Left colon (tissue), 2 donors: ENCODE data around the gene TAC4. TPM values are rescaled to one million over a fixed set of nuclear protein-coding genes. Genes with fewer than 3 reads are reported as not detected.
A peak's percentile ranks its signal among the peaks of the same experiment; 100 is the strongest.

ENCODE experiments used
- ATAC-seq: fragments of 200-7000 bp; cut with Tn5 transposase; one replicate; pipeline ENCODE4 v1.9.1; 2020; ENCODE audit warnings: mild to moderate bottlenecking, moderate library complexity
- DNase-seq, 2 donors: peaks; one replicate each; pipeline ENCODE4 v3.0.0-alpha.2; 2020
- intact Hi-C, 2 donors: fragments of 100-400 bp; cut with DNase I in 1 of 2; cut with micrococcal nuclease in 1 of 2; formaldehyde crosslinking; loops; one replicate each; pipeline versions ENCODE4 v1.11.2 to v1.14.0; 2022; cut with DNase I, micrococcal nuclease
- total RNA-seq, 2 donors: library from RNA; stranded (reverse); fragmentation: NEBNext Ultra II Directional; extraction: Animal tissue kit (Norgen Biotek cat#: 25700); gene quantifications; one replicate each; pipeline ENCODE4 v1.2.1, GENCODE V29; 2021
- donor health status: DM: no; HTN: no; CAD: no.
- donor health status: DM: yes; HTN: yes; CAD: no.

Gene TAC4
- total RNA-seq, 2 donors from 2014 or later: not detected

DNA sequence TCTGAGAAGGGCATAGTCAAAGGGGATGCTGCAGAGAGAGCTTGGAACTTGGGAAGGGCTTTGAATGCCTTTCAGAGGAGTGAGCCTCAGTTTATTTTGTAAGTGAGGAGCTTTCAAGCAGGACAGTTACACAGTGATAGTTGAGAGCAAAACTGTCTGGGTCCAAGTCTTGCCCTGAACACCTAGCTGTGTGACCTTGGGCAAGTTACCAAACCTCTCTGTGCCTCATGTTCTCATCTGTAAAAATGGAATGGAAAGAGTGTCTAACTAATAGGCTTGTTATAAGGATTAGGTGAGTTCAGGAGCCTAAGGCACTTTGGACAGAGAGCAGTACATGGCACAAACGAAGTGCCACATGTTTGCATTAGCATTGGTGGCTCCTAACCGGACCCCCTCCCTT is 27.0 kb upstream of the TAC4 start:
- ATAC-seq (no peak), DNase-seq (no peak)
- intact Hi-C loops: loop anchor here in 1 of 2 donors (5.0 kb wide), 1 partner anchor 122 kb away; the partner anchor contains the start of gene DLX3

DNA sequence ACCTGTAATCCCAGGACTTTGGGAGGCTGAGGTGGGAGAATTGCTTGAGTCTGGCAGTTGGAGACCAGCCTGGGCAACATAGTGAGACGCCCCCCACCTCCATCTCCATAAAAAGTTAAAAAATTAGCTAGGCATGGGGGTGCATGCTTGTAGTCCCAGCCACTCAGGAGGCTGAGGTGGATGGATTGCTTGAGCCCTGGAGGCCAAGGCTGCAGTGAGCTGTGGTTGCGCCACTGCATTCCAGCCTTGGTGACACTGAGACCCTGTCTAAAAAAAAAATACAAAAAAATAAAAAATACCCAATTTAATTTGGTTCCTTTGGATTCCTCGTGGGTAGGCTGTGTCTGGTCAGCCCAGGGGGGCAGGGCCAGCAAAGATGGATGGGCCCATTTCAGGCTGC is 26.1 kb upstream of the TAC4 start:
- no peak for ATAC-seq
- intact Hi-C loops: no loop called here
- DNase-seq: no peak

GRCh38 chr17:49873466-49873865 is 25.6 kb upstream of the TAC4 start:
- ATAC-seq: no peak
- no peak for DNase-seq
- intact Hi-C loops: no loop called here

DNA sequence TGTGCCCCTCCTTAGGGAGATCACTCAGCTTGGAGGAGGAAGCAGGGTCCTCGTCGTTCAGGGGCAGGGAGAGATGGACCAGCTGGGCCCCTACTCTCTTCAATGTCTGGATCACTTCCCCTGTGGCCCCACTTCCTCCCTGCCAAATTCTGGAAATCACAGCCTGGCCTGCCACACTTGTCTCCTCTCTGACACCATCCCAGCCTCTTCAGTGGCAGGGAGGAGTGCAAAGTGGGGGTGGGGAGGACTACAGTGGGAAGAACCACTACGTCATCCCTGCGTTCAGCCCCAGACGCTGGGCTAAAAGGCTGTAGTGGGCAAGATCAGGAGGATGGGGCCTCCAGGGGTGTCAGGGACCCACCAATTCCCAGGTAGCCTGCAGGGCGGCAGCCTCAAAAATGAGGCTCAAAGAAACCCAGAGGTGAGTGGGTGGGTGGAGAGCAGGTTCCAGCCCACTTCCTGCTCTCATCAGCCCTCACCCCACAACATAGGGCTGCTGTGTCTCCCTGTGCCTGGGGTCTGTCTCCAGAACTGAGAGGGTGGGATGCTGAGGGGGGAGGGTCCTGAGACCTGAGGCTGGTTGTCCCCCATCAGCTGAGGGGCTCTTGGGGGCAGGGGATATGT is 25.0 kb upstream of the TAC4 start:
- ATAC-seq: no peak
- DNase-seq: no peak
- intact Hi-C loops: no loop called here

DNA sequence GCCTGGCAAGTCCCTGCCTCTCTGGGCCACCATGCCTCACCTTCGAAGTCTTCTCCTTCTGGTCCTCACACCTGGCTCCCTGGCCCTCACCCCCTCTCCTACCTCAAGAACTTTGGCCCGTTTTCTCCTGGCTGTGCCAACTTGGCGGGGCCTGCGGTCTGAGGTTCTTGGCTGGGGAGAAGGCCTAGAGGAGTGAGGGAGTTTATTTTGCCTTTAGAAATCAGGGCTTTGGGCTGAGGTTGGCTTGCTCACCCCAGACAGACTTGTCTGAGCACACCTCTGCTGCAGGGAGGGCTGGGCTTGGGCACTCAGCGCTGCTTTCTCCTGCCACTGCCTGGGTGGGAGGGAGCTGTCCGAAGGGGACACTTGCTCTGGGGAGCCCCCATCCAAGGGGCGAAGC is 23.3 kb upstream of the TAC4 start:
- intact Hi-C loops: no loop called here
- ATAC-seq (no peak), DNase-seq (no peak)

GRCh38 chr17:49870298-49870697 is 22.4 kb upstream of the TAC4 start:
- intact Hi-C loops: no loop called here
- ATAC-seq: no peak
- no peak for DNase-seq

GRCh38 chr17:49869038-49869374 is 21.1 kb upstream of the TAC4 start:
- intact Hi-C loops: no loop called here
- ATAC-seq: no peak
- no peak for DNase-seq

GRCh38 chr17:49866882-49867413 is 19.1 kb upstream of the TAC4 start:
- DNase-seq: no peak
- no peak for ATAC-seq
- intact Hi-C loops: no loop called here

DNA sequence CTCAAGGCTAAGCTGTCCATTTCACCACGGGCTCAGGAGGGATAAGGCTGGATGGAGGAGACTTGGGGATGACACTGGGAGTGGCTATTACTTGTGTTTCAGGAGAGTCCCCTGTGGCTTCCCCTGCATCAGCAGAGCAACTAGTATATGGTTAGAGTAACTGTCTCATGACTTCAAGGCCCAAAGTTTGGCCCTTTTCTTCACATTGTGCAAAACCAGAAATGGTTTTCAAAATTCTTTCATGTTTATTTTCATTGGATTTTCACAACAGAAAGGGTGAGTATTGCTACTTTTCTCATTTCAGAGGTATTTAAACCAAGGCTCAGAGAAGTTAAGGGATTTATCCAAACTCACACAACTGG is 18.1 kb upstream of the TAC4 start:
- DNase-seq (no peak), ATAC-seq (no peak)
- intact Hi-C loops: no loop called here

DNA sequence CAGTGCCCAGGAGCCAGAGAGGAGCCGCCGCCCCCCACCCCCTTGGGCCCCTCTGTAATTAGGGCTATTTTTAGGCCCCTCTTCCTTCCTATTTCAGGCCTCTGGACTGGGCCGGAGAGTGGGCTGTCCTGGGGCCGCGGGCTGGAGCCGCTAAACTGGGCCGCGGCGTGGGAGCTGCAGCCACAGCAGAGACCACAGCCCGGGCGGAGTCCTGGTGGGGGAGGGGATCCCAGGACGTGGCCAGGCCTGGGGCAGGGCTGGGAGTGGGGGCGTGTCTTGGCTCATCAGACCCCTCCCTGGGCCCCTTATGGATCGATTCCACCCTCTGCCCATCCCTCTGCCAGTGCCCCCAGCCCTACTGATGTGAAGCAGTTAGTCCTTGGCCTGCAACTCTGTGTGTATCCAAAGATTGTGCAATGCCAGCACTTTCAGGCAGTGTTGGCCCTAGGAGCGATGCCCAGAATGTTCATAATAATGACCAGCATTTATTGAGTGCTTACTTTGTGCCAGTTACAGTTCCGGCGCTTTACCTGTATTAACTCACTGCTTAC is 15.0 kb upstream of the TAC4 start:
- DNase-seq (no peak), ATAC-seq (no peak)
- intact Hi-C loops: loop anchor here (5.0 kb wide), 1 partner anchor 134 kb away; the partner anchor contains the start of gene DLX3 (in 2 of the 2)

- intact Hi-C loops: loop anchor here (5.0 kb wide), 1 partner anchor 136 kb away; the partner anchor contains the start of gene DLX3 (in 2 of the 2)
- ATAC-seq (peak; percentile 64), DNase-seq (peak in 1 of 2 donors; percentile 66)
These were observed 13.4 kb upstream of the TAC4 start for GRCh38 chr17:49861150-49861884.

DNA sequence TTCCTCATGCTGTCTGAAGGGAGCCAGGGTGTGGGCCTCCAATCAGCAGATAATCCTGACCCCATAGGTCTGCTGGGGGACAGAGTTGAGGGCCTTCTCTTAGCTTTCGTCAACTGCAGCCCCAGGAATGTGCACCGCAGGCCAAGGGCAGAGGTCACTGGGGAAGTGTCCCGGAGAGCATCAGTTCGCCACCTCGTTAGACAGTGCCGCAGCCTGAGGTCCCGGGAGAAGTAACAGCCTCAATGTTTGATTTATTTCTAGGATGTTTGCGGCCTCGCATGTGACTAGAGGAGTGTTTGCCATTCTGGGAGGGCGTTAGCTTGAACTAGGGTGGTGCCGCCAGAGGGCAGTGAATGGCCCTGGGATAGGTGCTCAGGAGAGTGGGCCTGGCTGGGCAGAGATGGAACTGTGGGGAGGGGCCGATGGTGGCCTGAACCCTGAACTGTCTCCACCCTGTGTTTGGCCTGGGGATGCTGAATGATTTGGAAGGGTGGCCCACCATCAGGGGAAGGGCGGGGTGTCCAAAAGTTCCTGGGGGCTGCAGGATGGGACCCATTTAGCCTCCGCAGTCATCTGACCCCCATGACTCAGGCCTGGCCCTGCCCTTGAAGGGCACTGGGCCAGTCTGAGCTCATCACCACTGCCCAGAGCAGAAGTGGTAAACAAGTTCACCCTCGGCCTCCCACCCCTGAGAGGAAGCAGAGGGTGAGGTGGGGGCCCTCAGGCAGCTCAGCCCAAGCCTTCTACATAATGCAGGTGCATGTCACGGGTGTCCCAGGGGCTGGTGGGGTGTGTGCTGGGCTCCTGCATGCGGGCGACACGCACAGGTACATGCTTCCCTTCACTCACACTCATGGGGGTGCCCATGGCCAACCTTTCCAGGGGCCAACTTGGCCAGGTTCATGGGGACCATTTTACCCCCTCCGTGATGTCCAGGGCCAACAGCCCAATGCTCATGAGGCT is 12.4 kb upstream of the TAC4 start:
- peak; percentile 83 for ATAC-seq
- intact Hi-C loops: loop anchor here (5.0 kb wide), 1 partner anchor 137 kb away; the partner anchor contains the start of gene DLX3 (in 2 of the 2)
- peak in 1 of 2 donors; percentile 46 for DNase-seq

GRCh38 chr17:49858796-49859195 is 10.9 kb upstream of the TAC4 start:
- no peak for DNase-seq
- intact Hi-C loops: no loop called here
- ATAC-seq: no peak

DNA sequence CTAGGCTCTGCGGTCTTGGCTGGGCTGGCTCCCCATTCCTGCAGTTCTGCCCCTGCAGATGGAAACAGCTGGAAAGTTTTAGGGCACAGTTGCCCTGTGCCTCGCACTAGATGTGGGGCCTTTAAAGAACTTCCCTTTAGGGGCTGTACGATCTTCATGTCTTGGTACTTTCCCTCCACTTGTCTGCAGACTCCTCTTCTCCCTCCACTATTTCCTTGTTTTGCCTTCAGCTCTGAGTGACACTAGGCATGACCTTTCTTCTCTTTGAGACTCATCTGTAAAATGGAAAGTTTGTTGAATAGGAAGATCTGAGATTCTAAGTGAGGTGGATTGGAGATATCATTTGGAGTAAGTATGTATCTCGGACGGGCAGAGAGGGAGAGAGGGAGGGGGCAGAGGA is 6.3 kb upstream of the TAC4 start:
- ATAC-seq: no peak
- intact Hi-C loops: no loop called here
- DNase-seq: no peak

DNA sequence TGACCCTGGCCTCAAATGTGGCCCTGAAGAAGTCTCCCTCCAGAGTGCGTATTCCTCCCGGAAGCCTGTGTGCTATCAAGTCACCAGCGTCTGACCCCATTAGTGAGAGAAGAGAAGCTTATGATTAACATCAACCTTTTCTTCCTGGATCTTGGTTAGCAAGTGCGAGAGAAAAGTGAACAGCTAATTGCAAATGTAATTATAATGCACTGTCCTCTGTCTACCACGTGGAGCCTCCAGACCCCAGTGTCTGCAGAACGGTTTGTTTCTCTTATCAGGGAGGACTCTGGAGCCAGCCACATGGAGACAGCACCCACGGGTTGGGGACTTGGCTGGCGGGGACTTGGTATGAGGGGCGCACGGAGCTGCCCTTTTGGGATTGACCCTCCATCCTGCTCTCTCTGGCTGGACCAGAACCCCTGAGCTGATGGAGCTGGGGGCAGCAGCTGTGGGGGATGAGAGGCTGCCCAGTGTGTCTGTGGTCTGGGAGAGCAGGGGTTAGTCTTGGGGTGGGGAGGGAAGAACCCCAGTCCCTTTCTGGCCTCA is 5.7 kb upstream of the TAC4 start:
- intact Hi-C loops: no loop called here
- no peak for ATAC-seq

GRCh38 chr17:49851387-49852291 is 3.8 kb upstream of the TAC4 start:
- peak; percentile 41 to 81 for DNase-seq
- ATAC-seq: peak; percentile 70
- intact Hi-C loops: no loop called here

More for the DNA sequence above, 5.7 kb upstream of the TAC4 start:
- no peak for DNase-seq

DNA sequence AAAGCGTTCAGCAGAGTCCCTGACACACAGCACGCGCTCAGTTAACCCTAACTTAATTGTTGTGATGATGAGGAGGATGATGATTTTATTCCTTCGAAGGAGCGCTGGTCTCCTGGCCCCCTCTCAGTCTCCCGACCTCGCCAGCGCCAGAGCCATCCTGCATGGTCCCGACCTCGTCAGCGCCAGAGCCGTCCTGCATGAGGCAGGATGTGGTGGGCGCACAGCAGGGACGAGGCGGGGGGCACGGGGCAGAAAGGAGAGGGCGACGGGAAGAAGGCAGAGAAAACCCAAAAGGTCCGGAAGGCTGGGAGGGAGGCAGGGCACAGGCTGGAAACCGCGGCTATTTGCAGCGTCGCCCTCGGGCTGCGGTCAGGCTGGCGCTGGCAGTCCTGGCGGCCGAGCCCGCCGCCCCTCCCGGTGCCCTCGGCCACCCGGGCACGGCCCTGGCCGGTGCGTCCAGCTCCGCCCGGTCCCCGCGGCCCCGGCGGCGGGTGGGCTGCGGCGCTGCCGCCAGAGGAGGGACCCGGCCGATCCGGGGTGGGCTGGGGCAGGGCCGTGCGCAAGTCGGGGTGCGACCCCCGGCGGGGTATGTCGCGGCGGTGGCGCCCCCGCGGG is 3.0 kb upstream of the TAC4 start:
- intact Hi-C loops: no loop called here
- ATAC-seq (peak; percentile 36), DNase-seq (peak in 1 of 2 donors; percentile 16)
